Lung (tissue), 12 donors: Measurements from ENCODE around the gene TTYH2. TPM values are rescaled to one million over a fixed set of nuclear protein-coding genes. Genes with fewer than 3 reads are reported as not detected.

Experiments
- ATAC-seq: fragments of 200-7000 bp; cut with Tn5 transposase; one replicate; pipeline ENCODE4 v1.9.1; 2020; ENCODE audit warnings: moderate number of reproducible peaks; ENCODE audit not compliant: insufficient read depth, low FRiP score
- DNase-seq, 3 donors: peaks; one replicate each; pipeline ENCODE4 v3.0.0-alpha.2; 2013 to 2017
- H3K27ac ChIP-seq, 2 donors: one replicate each; pipeline ENCODE4 v1.5.1; 2013; ENCODE audit warnings: mild to moderate bottlenecking in 2 of 2, moderate library complexity in 2 of 2, control low read depth in 1 of 2, inconsistent platforms in 1 of 2, low read depth in 1 of 2, low read length in 1 of 2
- H3K27me3 ChIP-seq, 3 donors: one replicate each; pipeline ENCODE4 v1.5.1; 2013; ENCODE audit warnings: low read length in 2 of 3; ENCODE audit not compliant: control insufficient read depth in 3 of 3, insufficient read depth in 3 of 3
- H3K36me3 ChIP-seq, 4 donors: one replicate each; pipeline ENCODE4 v1.5.1; 2013; ENCODE audit warnings: low read length in 4 of 4, mild to moderate bottlenecking in 1 of 4, moderate library complexity in 1 of 4; ENCODE audit not compliant: control insufficient read depth in 4 of 4, insufficient read depth in 4 of 4
- H3K4me1 ChIP-seq, 5 donors: one replicate each; pipeline ENCODE4 v1.5.1; 2013; ENCODE audit warnings: low read length in 5 of 5, mild to moderate bottlenecking in 2 of 5, moderate library complexity in 1 of 5; ENCODE audit not compliant: control insufficient read depth in 5 of 5, insufficient read depth in 5 of 5
- H3K4me3 ChIP-seq: one replicate; pipeline ENCODE4 v1.5.1; 2013; ENCODE audit warnings: mild to moderate bottlenecking, control low read depth, moderate library complexity
- H3K9ac ChIP-seq, 2 donors: one replicate each; pipeline ENCODE4 v1.5.1; 2013; ENCODE audit warnings: low read length in 2 of 2, control low read depth in 1 of 2; ENCODE audit not compliant: insufficient read depth in 1 of 2
- H3K9me3 ChIP-seq, 4 donors: one replicate each; pipeline ENCODE4 v1.5.1; 2013; ENCODE audit warnings: low read length in 3 of 4, mild to moderate bottlenecking in 1 of 4, moderate library complexity in 1 of 4; ENCODE audit not compliant: control insufficient read depth in 4 of 4, insufficient read depth in 3 of 4
- CTCF ChIP-seq: IDR thresholded peaks from 2 replicates; pipeline ENCODE4 v1.5.1; 2012; ENCODE audit warnings: mild to moderate bottlenecking; ENCODE audit errors: control extremely low read depth, extremely low read depth
- WGBS, 2 donors: extraction: QIAGEN DNeasy Blood & Tissue Kit; methylation state at CpG; one replicate each; pipeline ENCODE4 v1.1.7; 2013; 5-methylcytosine and 5-hydroxymethylcytosine counted together
- polyA plus RNA-seq, 2 donors: library from polyadenylated mRNA; stranded (reverse); fragments of 200-250 nt; gene quantifications; one replicate each; pipeline ENCODE4 v1.2.1, GENCODE V29; 2013
- total RNA-seq, 2 donors: library from RNA; depleted of rRNA in 1 of 2; stranded (reverse); fragments of >200 nt in 1 of 2; gene quantifications; one replicate each; pipeline ENCODE4 v1.2.1, GENCODE V29; 2014 to 2021
- donor health status: control.
- donor health status: control.
- donor health status: Bipolar disorder and iron deficiency.
- donor health status: healthy.
- donor health status: DM: yes; HTN: yes; CAD: no.

The TTYH2 gene
- total and polyA plus RNA-seq, 4 donors, result 2.3 to 10.6 (median 5.4) TPM

- Histone ChIP-seq H3K27me3 (no peaks in the 10 kb centered on the region), H3K9me3 (peaks cover 0 to 8% (median 0%) of the 10 kb centered on the region in 4 donors), H3K4me3 (no peak overlapping the region), H3K4me1 (peaks cover 0 to 4% (median 0%) of the 10 kb centered on the region in 5 donors), H3K9ac (no peak overlapping the region), H3K36me3 (no peaks in the 10 kb centered on the region), H3K27ac (no peak overlapping the region)
- DNase-seq (no peak), ATAC-seq (no peak)
- no peak for TF ChIP-seq CTCF
- 77 to 84% methylated on average over 8 of the region's 8 CpGs for WGBS, 2 donors
Observed at GRCh38 chr17:74303305-74303704, 89.9 kb downstream of the TTYH2 start.

DNA sequence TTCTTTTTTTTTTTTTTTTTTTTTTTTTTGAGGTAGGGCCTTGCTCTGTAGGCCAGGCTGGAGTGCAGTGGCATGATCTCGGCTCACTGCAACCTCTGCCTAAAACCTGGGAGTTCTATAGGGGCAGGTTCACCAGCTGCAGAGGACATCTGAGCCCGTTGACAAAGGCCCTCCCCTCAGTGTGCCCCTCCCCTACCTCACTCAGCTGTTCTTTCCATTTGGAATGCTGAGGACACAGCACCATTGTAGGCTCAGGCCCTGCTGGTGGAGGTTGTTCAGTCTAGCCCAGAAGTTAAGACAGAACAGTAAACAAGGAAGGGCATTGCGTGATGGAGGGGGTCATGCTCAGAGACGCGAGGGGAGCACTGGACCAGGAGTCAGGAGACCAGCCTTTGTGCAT, 90.8 kb downstream of the TTYH2 start:
- Histone ChIP-seq H3K4me1 (peaks cover 0 to 4% (median 0%) of the 10 kb centered on the region in 5 donors), H3K36me3 (no peaks in the 10 kb centered on the region), H3K9ac (no peak overlapping the region), H3K27me3 (no peaks in the 10 kb centered on the region), H3K9me3 (peaks cover 0 to 8% (median 0%) of the 10 kb centered on the region in 4 donors), H3K4me3 (no peak overlapping the region), H3K27ac (no peak overlapping the region)
- ATAC-seq (no peak), DNase-seq (no peak)
- WGBS, 2 donors, result 77 to 88% methylated on average over 5 of the region's 5 CpGs
- no peak for TF ChIP-seq CTCF

- ATAC-seq, result no peak
- Histone ChIP-seq H3K36me3 (no peaks in the 10 kb centered on the region), H3K9ac (no peak overlapping the region), H3K9me3 (peaks cover 0 to 8% (median 0%) of the 10 kb centered on the region in 4 donors), H3K4me1 (peaks cover 0 to 4% (median 0%) of the 10 kb centered on the region in 5 donors), H3K27me3 (no peaks in the 10 kb centered on the region), H3K27ac (no peak overlapping the region), H3K4me3 (no peak overlapping the region)
- no peak for TF ChIP-seq CTCF
- DNase-seq, result no peak
- WGBS, 2 donors, result 60 to 65% methylated on average over 10 of the region's 10 CpGs
Observed at GRCh38 chr17:74305865-74306654, 92.7 kb downstream of the TTYH2 start.
